Activated CD4-positive, alpha-beta memory T cell treated with anti-CD3 and anti-CD28 coated beads, Interleukin-2, amount 10 ng/mL, durations not matched to agents 7 days and 5 days (primary cell): ENCODE results near the gene RPS8. TPM values are rescaled to one million over a fixed set of nuclear protein-coding genes. Genes with fewer than 3 reads are reported as not detected.
A peak's percentile ranks its signal among the peaks of the same experiment; 100 is the strongest.
"Not testable (repeated sequence)": the region's sequence is repeated elsewhere in the genome, so short reads cannot be mapped to it uniquely, and the experiment has no call there.

Source experiments
- CTCF ChIA-PET: fragments of 350-600 bp; sonication (Branson Sonifier 250); formaldehyde crosslinking; loops from one replicate; lab custom pipeline; 2021; ENCODE audit warnings: antibody characterized with exemption, inconsistent platforms; lab: Charles Lee
- POLR2A ChIA-PET: fragments of 350-600 bp; sonication (Branson Sonifier 250); formaldehyde crosslinking; loops from one replicate; lab custom pipeline; 2021; ENCODE audit warnings: antibody characterized with exemption; lab: Charles Lee
- DNase-seq: peaks from one replicate; pipeline ENCODE4 v3.0.0-alpha.2; 2020
- H3K27ac Mint-ChIP-seq: one replicate; pipeline ENCODE4 v1.8.0; 2021; ENCODE audit warnings: mild to moderate bottlenecking, mixed read lengths
- H3K27me3 Mint-ChIP-seq: one replicate; pipeline ENCODE4 v1.8.0; 2021; ENCODE audit warnings: mixed read lengths
- H3K36me3 Mint-ChIP-seq: one replicate; pipeline ENCODE4 v1.8.0; 2021; ENCODE audit warnings: low read depth, mixed read lengths
- H3K4me1 Mint-ChIP-seq: one replicate; pipeline ENCODE4 v1.8.0; 2021; ENCODE audit warnings: mixed read lengths
- H3K4me3 Mint-ChIP-seq: one replicate; pipeline ENCODE4 v1.8.0; 2021; ENCODE audit warnings: mild to moderate bottlenecking, mixed read lengths
- H3K9me3 Mint-ChIP-seq: one replicate; pipeline ENCODE4 v1.8.0; 2021; ENCODE audit warnings: mixed read lengths
- total RNA-seq, 2 experiments: library from RNA; stranded (reverse); gene quantifications; one replicate each; pipeline ENCODE4 v1.2.3, GENCODE V29; 2021

RPS8 gene
- total RNA-seq, result 1,000 to 10,000 TPM; 1,610 to 1,658 TPM

DNA sequence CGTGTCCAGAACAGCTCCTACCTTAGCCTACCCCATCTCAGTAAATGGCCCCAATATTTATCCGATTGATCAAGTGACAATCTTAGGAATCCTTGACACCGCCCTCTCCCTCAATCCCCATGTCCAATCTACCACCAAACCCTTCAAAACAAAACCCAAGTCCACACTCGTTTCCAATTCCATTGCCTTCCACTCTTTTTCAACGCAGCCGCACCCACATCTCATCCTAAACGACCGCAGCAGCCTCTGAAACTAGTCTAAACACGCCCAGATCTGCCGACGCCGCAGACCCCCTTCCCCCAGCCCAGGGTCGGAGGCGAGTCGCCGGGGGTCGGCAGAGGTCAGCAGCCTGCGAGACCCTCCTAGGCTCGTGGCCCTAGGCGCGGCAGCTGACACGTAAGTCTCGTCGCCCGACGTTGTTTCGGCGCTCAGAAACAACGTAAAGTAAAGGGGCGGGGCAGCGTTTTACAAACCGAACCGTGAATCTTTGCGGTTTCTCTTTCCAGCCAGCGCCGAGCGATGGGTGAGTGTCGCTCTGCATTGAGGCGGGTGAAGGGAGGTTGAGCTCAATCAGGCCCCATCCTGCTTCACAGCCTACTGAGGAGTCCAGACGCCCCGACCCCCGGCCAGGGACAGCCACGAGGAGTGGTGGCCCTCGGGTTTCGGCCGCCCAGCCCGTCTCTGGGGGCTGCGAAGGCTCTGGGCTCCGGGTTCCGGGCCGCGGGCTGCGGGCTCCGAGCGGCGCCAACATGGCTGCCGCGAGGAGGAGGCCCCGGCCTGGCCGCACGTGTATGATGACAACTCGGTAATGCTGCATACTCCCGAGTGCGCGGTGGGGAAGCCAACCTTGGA lies at the start of gene RPS8:
TSS of gene RPS8 (plus strand) at position 463 of the 852 bp plus-strand sequence. CDS start at position 520, 57 bp downstream.
- ChIA-PET CTCF (interaction anchor here (0.8 to 3.9 kb wide), 11 partner anchors 9 to 211 kb away, joined by 3 to 38 read pairs (median 5); partner anchors contain the start of genes EIF2B3, KIF2C, PLK3 and RNU5D-1), POLR2A (interaction anchor here (0.7 to 17.1 kb wide), 39 partner anchors 9 to 911 kb away, joined by 3 to 454 read pairs (median 10); partner anchors contain the start of genes BEST4, BTBD19, DYNLT4 and EIF2B3)
- Mint-ChIP-seq H3K27me3 (no peaks in the 10 kb centered on the region), H3K4me3 (peak within 1 kb of the TSS; percentile 90), H3K27ac (peak within 1 kb of the TSS; percentile 90), H3K36me3 (peaks cover 43% of the 10 kb centered on the region), H3K9me3 (no peaks in the 10 kb centered on the region), H3K4me1 (peaks cover 35% of the 10 kb centered on the region)
- DNase-seq, result peak; percentile 93

DNA sequence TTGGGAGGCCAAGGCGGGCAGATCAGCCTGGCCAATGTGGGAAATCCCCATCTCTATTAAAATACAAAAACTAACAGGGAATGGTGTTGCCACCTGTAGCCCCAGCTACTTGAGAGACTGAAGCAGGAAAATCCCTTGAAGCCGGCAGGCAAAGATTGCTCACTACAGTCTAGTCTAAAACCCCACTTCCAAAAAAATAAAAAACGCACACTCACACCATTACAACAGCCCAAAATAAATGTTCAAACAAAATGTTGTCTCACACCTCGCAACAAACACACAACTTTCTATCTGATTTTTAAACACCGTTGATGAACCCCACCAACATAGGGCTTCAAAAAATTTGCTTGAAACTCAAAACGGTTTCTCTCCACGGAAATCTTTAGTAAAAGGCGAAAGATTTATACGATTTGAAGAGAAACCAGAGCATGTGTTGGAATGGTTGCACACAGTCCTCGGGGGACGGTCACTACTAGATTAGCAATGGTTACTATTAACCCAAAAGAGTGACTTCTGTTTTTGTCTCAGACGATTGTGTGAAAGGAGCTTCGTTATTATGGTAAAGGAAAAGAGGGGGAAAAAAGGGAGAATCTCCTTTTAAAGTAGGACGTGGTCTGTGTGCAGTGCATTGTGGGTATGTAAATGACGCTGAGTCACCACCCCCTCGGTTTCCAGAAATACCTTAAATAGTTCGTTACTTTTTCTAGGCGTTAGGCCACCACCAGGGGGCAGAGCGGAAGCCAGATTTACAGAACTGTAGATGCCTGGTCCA lies 44.4 kb upstream of the RPS8 start, which contains the start of gene RNU5D-1:
TSS of gene RNU5D-1 (minus strand) at position 430 of the 772 bp plus-strand sequence.
- POLR2A ChIA-PET, result interaction anchor here (0.6 to 14.2 kb wide), 48 partner anchors 12 to 955 kb away, joined by 3 to 785 read pairs (median 8); partner anchors contain the start of genes AKR1A1, ARMH1, BEST4 and BTBD19
- Mint-ChIP-seq H3K27me3 (peaks cover 4% of the 10 kb centered on the region), H3K9me3 (no peaks in the 10 kb centered on the region), H3K27ac (peak within 1 kb of the TSS; percentile 99), H3K36me3 (no peaks in the 10 kb centered on the region), H3K4me1 (peaks cover 35% of the 10 kb centered on the region), H3K4me3 (peak within 1 kb of the TSS; percentile 62)
- peak; percentile 95 for DNase-seq
- CTCF ChIA-PET, result interaction anchor here (0.6 to 4.5 kb wide), 32 partner anchors 8 to 1010 kb away, joined by 3 to 59 read pairs (median 6); partner anchors contain the start of genes BEST4, BTBD19, DYNLT4 and HECTD3

DNA sequence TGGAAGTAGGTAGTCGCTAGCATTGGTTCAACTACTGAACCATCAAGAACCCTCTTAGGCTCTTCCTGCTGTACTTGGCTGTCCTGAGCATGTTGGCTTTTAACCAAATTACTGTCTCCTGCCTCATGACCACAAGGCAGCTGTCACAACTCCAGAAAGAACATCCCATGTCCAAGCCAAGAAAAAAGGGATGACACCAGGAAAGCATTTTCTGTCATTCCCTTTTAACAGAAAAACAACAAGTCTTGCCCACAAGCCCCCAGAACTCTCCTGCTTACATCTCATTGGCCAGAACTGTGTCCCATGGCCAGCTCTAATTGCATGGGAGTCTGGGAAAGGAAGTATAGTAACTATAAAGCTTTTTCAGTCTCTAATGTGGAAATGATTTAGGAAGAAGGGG lies 42.0 kb upstream of the RPS8 start:
- DNase-seq, result no peak
- Mint-ChIP-seq H3K4me1 (peaks cover 30% of the 10 kb centered on the region), H3K4me3 (no peak overlapping the region), H3K27me3 (peaks cover 3% of the 10 kb centered on the region), H3K9me3 (no peaks in the 10 kb centered on the region), H3K27ac (no peak overlapping the region), H3K36me3 (no peaks in the 10 kb centered on the region)
- ChIA-PET CTCF (interaction anchor here (0.8 to 1.5 kb wide), 3 partner anchors 16 to 570 kb away, joined by 3 to 4 read pairs (median 4); partner anchors contain the start of gene PLK3), POLR2A (interaction anchor here (5.0 to 14.2 kb wide), 5 partner anchors 11 to 87 kb away, joined by 58 to 785 read pairs (median 229); partner anchors contain the start of genes BEST4, KIF2C and RPS8)

DNA sequence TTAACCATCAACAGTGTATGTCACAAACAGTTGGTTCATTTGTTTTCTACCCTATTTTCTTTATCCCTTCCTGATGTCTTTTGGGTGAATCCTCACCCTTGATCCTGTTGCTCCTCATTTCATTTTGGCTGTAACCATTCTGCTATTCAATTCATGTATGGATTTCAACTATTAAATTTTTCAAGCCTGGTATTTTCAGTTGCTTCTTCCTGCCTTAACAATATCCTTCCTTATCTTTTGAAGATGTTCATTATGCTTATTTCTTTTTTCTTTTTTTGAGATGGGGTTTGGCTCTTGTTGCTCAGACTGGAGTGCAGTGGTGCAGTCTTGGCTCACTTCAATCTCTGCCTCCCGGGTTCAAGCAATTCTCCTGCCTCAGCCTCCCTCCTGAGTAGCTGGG lies 41.6 kb upstream of the RPS8 start:
- no peaks in the 10 kb centered on the region for H3K9me3 Mint-ChIP-seq
- H3K27ac Mint-ChIP-seq, result no peak overlapping the region
- DNase-seq, result no peak
- H3K4me3 Mint-ChIP-seq, result no peak overlapping the region
- H3K36me3 Mint-ChIP-seq, result no peaks in the 10 kb centered on the region
- H3K4me1 Mint-ChIP-seq, result peaks cover 31% of the 10 kb centered on the region
- ChIA-PET CTCF (interaction anchor here (1.5 kb wide), 1 partner anchor 16 kb away, joined by 3 read pairs; no protein-coding TSS in a partner anchor), POLR2A (interaction anchor here (5.0 to 14.2 kb wide), 5 partner anchors 10 to 86 kb away, joined by 58 to 785 read pairs (median 229); partner anchors contain the start of genes BEST4, KIF2C and RPS8)
- peaks cover 3% of the 10 kb centered on the region for H3K27me3 Mint-ChIP-seq

DNA sequence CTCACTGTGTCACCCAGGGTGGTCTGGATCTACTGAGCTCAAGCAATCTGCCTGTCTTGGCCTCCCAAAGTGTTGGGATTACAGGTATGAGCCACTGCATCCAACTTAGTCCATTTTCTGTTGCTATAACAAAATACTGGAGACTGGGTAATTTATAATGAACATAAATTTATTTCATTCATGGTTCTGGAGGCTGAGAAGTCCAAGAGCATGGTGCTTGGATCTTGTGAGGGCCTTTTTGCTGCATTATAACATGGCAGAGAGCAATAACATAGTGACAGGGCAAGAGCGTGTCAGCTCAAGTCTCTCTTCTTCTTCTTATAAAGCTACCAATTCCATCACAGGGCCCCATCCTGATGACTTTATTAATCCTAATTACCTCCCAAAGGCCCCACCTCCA lies 39.3 kb upstream of the RPS8 start:
- ChIA-PET CTCF (interaction anchor here (0.9 kb wide), 1 partner anchor 14 kb away, joined by 6 read pairs; no protein-coding TSS in a partner anchor), POLR2A (interaction anchor here (0.9 to 11.1 kb wide), 4 partner anchors 17 to 84 kb away, joined by 3 to 785 read pairs (median 11); partner anchors contain the start of genes BTBD19 and RPS8)
- H3K27ac Mint-ChIP-seq, result no peak overlapping the region
- H3K9me3 Mint-ChIP-seq, result no peaks in the 10 kb centered on the region
- no peak for DNase-seq
- peaks cover 18% of the 10 kb centered on the region for H3K36me3 Mint-ChIP-seq
- H3K4me1 Mint-ChIP-seq, result peaks cover 30% of the 10 kb centered on the region
- H3K27me3 Mint-ChIP-seq, result peaks cover 3% of the 10 kb centered on the region
- H3K4me3 Mint-ChIP-seq, result no peak overlapping the region

DNA sequence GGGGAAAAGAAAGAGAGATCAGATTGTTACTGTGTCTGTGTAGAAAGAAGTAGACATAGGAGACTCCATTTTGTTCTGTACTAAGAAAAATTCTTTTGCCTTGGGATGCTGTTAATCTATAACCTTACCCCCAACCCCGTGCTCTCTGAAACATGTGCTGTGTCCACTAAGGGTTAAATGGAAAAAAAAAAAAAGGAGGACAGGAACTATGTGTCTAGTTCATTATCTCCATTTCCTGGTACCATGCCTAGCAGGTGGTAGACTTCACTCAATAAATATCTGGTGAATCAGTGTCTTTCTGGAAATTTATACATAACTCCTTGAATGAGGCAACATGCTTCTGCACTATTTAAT lies 36.4 kb upstream of the RPS8 start:
- Mint-ChIP-seq H3K36me3 (peaks cover 37% of the 10 kb centered on the region), H3K27ac (peak overlapping the region; percentile 84), H3K4me3 (peak overlapping the region; percentile 91), H3K4me1 (peaks cover 39% of the 10 kb centered on the region)
- DNase-seq, H3K27me3 Mint-ChIP-seq, CTCF ChIA-PET, H3K9me3 Mint-ChIP-seq: not testable (repeated sequence)
- POLR2A ChIA-PET, result interaction anchor here (0.6 to 10.3 kb wide), 7 partner anchors 8 to 80 kb away, joined by 3 to 174 read pairs (median 5); partner anchors contain the start of genes RNU5D-1 and RPS8

DNA sequence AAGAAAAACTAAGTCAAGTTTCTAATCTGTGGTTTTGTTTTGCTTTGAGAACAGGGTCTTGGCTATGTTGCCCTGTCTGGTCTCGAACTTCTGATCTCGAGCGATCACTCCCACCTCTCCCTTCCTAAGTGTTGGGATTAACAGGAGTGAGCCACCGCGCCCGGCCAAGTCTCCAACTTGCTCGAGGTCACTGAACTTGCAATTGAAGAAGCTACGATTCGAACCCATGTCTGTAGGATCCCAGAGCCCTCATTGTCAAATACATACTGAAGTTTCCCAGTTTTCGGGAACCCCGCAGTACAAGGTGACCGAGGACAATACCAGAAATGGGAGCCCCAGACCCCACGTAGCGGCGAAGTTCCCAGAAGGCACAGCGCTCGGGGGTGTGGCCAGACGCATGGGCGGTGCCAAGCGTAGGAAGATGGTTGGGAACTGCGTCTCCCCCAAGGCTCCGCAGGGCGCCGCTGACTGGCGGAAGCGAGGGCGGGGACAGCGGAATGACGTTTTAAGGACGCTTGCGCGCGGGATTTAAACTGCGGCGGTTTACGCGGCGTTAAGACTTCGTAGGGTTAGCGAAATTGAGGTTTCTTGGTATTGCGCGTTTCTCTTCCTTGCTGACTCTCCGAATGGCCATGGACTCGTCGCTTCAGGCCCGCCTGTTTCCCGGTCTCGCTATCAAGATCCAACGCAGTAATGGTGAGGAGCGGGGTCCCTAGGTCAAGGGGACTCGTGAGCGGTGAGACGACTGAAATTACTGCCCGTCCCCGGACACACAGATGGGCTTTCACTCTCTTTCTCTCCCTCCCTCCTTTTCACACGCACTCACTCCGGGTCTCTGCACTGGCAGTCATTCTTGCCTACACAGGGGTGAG lies 35.8 kb upstream of the RPS8 start, which contains the start of gene KIF2C:
TSS of gene KIF2C (plus strand) at position 531 of the 872 bp plus-strand sequence. CDS start at position 627, 96 bp downstream.
- CTCF ChIA-PET, result interaction anchor here (1.4 to 3.0 kb wide), 2 partner anchors 9 to 36 kb away, joined by 3 to 31 read pairs; partner anchors contain the start of genes RNU5D-1 and RPS8
- Mint-ChIP-seq H3K4me1 (peaks cover 45% of the 10 kb centered on the region), H3K9me3 (no peaks in the 10 kb centered on the region)

DNA sequence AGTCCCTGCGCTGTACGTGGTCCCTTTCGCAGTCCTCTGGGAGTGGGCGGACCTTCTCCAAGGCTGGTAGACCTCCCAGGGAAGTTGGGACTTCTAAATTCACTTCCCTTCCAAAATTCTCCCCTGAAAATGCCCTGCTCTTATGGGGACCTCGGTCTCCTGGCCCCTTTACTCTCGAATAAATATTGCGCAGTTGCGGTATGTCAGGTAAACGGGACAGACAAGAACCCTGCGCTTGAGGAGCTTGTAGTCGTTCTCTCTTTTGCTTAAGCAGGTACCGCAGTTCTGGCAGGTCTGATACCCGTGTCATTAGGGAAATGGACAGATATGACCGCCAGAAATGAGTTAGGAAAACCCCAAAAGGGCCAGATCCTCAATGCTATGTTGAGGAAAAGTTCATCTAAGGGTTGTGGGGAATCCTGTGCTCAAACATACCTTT lies 35.1 kb upstream of the RPS8 start:
- H3K27me3 Mint-ChIP-seq, result peaks cover 3% of the 10 kb centered on the region
- peaks cover 49% of the 10 kb centered on the region for H3K4me1 Mint-ChIP-seq
- peaks cover 47% of the 10 kb centered on the region for H3K36me3 Mint-ChIP-seq
- peak overlapping the region; percentile 84 for H3K27ac Mint-ChIP-seq
- H3K4me3 Mint-ChIP-seq, result peak overlapping the region; percentile 91
- CTCF ChIA-PET, result interaction anchor here (1.0 to 3.0 kb wide), 3 partner anchors 10 to 45 kb away, joined by 3 to 31 read pairs (median 4); partner anchors contain the start of genes RNU5D-1 and RPS8
- POLR2A ChIA-PET, result interaction anchor here (0.6 to 10.3 kb wide), 19 partner anchors 8 to 760 kb away, joined by 3 to 174 read pairs (median 4); partner anchors contain the start of genes BTBD19, CCDC163, EIF2B3 and MMACHC
- H3K9me3 Mint-ChIP-seq, result no peaks in the 10 kb centered on the region
- DNase-seq, result no peak

More for the DNA sequence above, 35.8 kb upstream of the RPS8 start, which contains the start of gene KIF2C:
- Mint-ChIP-seq H3K27ac (peak within 1 kb of the TSS; percentile 84), H3K36me3 (peaks cover 43% of the 10 kb centered on the region), H3K4me3 (peak within 1 kb of the TSS; percentile 91), H3K27me3 (peaks cover 3% of the 10 kb centered on the region)
- peak; percentile 98 for DNase-seq
- POLR2A ChIA-PET, result interaction anchor here (0.5 to 10.3 kb wide), 16 partner anchors 8 to 80 kb away, joined by 3 to 174 read pairs (median 4); partner anchors contain the start of genes BTBD19, RNU5D-1 and RPS8

DNA sequence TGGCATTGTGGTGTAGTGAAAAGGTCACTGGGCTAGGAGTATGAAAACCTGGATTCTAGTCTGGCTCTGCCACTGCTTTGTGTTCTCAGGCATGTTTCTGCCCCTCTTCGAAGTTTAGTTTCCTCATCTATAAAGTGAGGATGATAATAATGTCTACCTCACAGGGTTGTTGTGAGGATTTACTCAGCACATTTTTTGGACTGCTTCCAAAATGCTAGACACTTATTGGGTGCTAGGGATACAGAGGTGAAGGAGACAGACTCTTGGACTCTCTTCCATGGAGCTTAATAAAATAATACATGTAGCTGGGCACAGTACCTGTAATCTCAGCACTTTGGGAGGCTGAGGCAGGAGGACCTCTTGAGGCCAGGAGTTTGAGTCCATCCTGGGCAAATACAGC lies 32.1 kb upstream of the RPS8 start:
- ChIA-PET POLR2A (interaction anchor here (0.6 to 10.3 kb wide), 13 partner anchors 12 to 596 kb away, joined by 3 to 174 read pairs (median 3); partner anchors contain the start of genes PLK3, RNU5D-1, RPS8 and UROD), CTCF (interaction anchor here (0.7 to 3.0 kb wide), 4 partner anchors 13 to 585 kb away, joined by 3 to 15 read pairs (median 4); partner anchors contain the start of gene RNU5D-1)
- Mint-ChIP-seq H3K9me3 (no peaks in the 10 kb centered on the region), H3K4me1 (peaks cover 62% of the 10 kb centered on the region), H3K27ac (peak overlapping the region; percentile 61), H3K27me3 (no peaks in the 10 kb centered on the region), H3K36me3 (peaks cover 68% of the 10 kb centered on the region), H3K4me3 (peak overlapping the region; percentile 24)
- no peak for DNase-seq

DNA sequence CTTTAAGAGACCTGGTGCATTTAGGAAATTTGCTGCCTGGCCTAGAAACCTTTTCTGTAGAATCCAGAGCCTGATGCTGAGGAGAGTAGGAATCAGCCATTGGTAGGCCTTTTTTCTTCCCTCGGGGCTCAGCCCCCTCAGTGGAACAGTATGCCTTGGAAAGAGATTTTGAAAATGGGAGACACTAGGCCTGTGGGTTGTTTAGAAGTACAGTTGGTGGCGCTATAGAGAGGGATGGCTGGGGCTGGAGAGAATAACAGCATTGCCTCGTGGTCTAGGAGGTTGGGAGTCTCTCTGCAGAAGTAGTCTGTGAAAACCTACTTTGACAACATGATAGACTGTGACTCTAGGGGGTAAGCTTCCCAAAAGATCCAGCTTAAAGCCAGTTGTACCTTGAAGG lies 27.5 kb upstream of the RPS8 start:
- Mint-ChIP-seq H3K4me1 (peaks cover 36% of the 10 kb centered on the region), H3K4me3 (no peak overlapping the region), H3K27ac (peak overlapping the region; percentile 40), H3K27me3 (no peaks in the 10 kb centered on the region), H3K9me3 (no peaks in the 10 kb centered on the region), H3K36me3 (peaks cover 60% of the 10 kb centered on the region)
- POLR2A ChIA-PET, result interaction anchor here (1.1 to 10.3 kb wide), 8 partner anchors 8 to 27 kb away, joined by 3 to 174 read pairs (median 6); partner anchors contain the start of genes KIF2C, RNU5D-1 and RPS8
- no peak for DNase-seq
- CTCF ChIA-PET, result interaction anchor here (2.7 kb wide), 1 partner anchor 16 kb away, joined by 15 read pairs; the partner anchor contains the start of gene RNU5D-1
